Endothelial cell of umbilical vein (primary cell): ENCODE results near the gene TRIM65. TPM values are rescaled to one million over a fixed set of nuclear protein-coding genes. Genes with fewer than 3 reads are reported as not detected.

Source experiments
- BruUV-seq: library from RNA; stranded (reverse); fragments of 400-500 nt; replicated peaks from 2 replicates; lab custom pipeline; 2021; lab: Mats Ljungman, UMichigan
- CTCF ChIA-PET: fragments of 300-600, 350-600 bp; sonication (Branson Sonifier 250); formaldehyde crosslinking; loops from one replicate; lab custom pipeline; 2021; ENCODE audit warnings: antibody characterized with exemption, inconsistent platforms; lab: Charles Lee
- POLR2A ChIA-PET: fragments of 300-600, 350-600 bp; sonication (Branson Sonifier 250); formaldehyde crosslinking; loops from one replicate; lab custom pipeline; 2021; ENCODE audit warnings: antibody characterized with exemption, inconsistent platforms; lab: Charles Lee
- DNase-seq: peaks from one replicate; pipeline ENCODE4 v3.0.0-alpha.2; 2011; ENCODE audit warnings: low read depth, low spot score
- FAIRE-seq: peaks from 2 replicates; lab custom pipeline; 2011; peaks lifted over from hg19 to GRCh38; lab: Jason Lieb, UNC
- H2AFZ ChIP-seq: 2 replicates; pipeline ENCODE4 v1.6.0; 2012; ENCODE audit warnings: low read depth, low read length, control low read depth, inconsistent platforms
- H3K27ac ChIP-seq: 2 replicates; pipeline ENCODE4 v1.5.1; 2011; ENCODE audit warnings: low read depth, mild to moderate bottlenecking, control low read depth, low read length, moderate library complexity; ENCODE audit not compliant: insufficient read depth
- H3K27me3 ChIP-seq, 2 experiments: 2 replicates each; pipeline versions ENCODE4 v1.6.0 to v1.6.1; 2011; ENCODE audit warnings: low read length in 2 of 2, mixed read lengths in 1 of 2; ENCODE audit not compliant: control insufficient read depth in 2 of 2, insufficient read depth in 2 of 2
- H3K36me3 ChIP-seq, 2 experiments: 2 replicates in 1 of 2; 3 replicates in 1 of 2; pipeline ENCODE4 v1.5.1; 2011; ENCODE audit warnings: low read length in 2 of 2, mild to moderate bottlenecking in 1 of 2, moderate library complexity in 1 of 2; ENCODE audit not compliant: control insufficient read depth in 2 of 2, insufficient read depth in 2 of 2; ENCODE audit errors: extremely low read depth in 1 of 2
- H3K4me1 ChIP-seq: 3 replicates; pipeline ENCODE4 v1.5.1; 2011; ENCODE audit warnings: mild to moderate bottlenecking, low read length; ENCODE audit not compliant: control insufficient read depth, insufficient read depth; ENCODE audit errors: extremely low read depth
- H3K4me2 ChIP-seq: 2 replicates; pipeline ENCODE4 v1.6.1; 2011; ENCODE audit warnings: low read length, control low read depth, mixed read lengths; ENCODE audit not compliant: insufficient read depth
- H3K4me3 ChIP-seq, 3 experiments: fragments of 200-600 bp in 1 of 3; sonication (generic), shearing (Covaris generic) in 1 of 3; replicated peaks in 1 of 3; 2 replicates each; pipeline ENCODE4 v1.5.1; 2011 to 2016; ENCODE audit warnings: control low read depth in 3 of 3, low read length in 3 of 3, mild to moderate bottlenecking in 2 of 3, inconsistent platforms in 1 of 3, low read depth in 1 of 3, moderate library complexity in 1 of 3; ENCODE audit not compliant: insufficient read depth in 1 of 3
- H3K79me2 ChIP-seq: 2 replicates; pipeline ENCODE4 v1.6.0; 2012; ENCODE audit warnings: low read length, inconsistent platforms; ENCODE audit not compliant: control insufficient read depth, insufficient read depth
- H3K9ac ChIP-seq: replicated peaks from 2 replicates; pipeline ENCODE3; 2011; ENCODE audit warnings: low read length, control low read depth; ENCODE audit not compliant: insufficient read depth; ENCODE audit errors: extremely low read depth
- H3K9me1 ChIP-seq: replicated peaks from 3 replicates; pipeline ENCODE4 v1.6.0; 2011; ENCODE audit warnings: mild to moderate bottlenecking, low read length; ENCODE audit not compliant: control insufficient read depth, insufficient read depth; ENCODE audit errors: extremely low read depth
- H3K9me3 ChIP-seq: replicated peaks from 2 replicates; pipeline ENCODE4 v1.5.1; 2012; ENCODE audit warnings: low read length, inconsistent platforms; ENCODE audit not compliant: control insufficient read depth, insufficient read depth
- H4K20me1 ChIP-seq: replicated peaks from 2 replicates; pipeline ENCODE3; 2011; ENCODE audit warnings: mild to moderate bottlenecking, low read length; ENCODE audit not compliant: control insufficient read depth, insufficient read depth; ENCODE audit errors: extremely low read depth
- EZH2 ChIP-seq: IDR thresholded peaks from 2 replicates; pipeline ENCODE4 v1.6.1; 2012; ENCODE audit warnings: borderline replicate concordance, low read depth, mild to moderate bottlenecking, moderate library complexity, low read length, inconsistent platforms; ENCODE audit not compliant: severe bottlenecking
- FOS ChIP-seq: IDR thresholded peaks from 2 replicates; pipeline ENCODE4 v1.6.1; 2011; ENCODE audit warnings: mild to moderate bottlenecking, low read length, moderate library complexity, borderline replicate concordance; ENCODE audit not compliant: insufficient read depth
- GATA2 ChIP-seq: IDR thresholded peaks from 2 replicates; pipeline ENCODE4 v1.7.0; 2011; ENCODE audit warnings: low read depth, mild to moderate bottlenecking, moderate library complexity, mixed read lengths, low read length; ENCODE audit not compliant: insufficient read length, insufficient read depth
- JUN ChIP-seq: IDR thresholded peaks from 2 replicates; pipeline ENCODE4 v1.6.1; 2011; ENCODE audit warnings: borderline replicate concordance, low read depth; ENCODE audit not compliant: insufficient read length, insufficient read depth
- MYC ChIP-seq: IDR thresholded peaks from one replicate; pipeline ENCODE4 v1.6.1; 2011; ENCODE audit warnings: mild to moderate bottlenecking, low read depth, low read length
- POLR2A ChIP-seq: IDR thresholded peaks from 2 replicates; pipeline ENCODE4 v1.6.1; 2012; ENCODE audit warnings: low read depth, mild to moderate bottlenecking, control low read depth, low read length
- POLR2AphosphoS5 ChIP-seq: IDR thresholded peaks from 2 replicates; pipeline ENCODE4 v1.6.1; 2012; ENCODE audit warnings: low read depth, mild to moderate bottlenecking, control low read depth, low read length, moderate library complexity; ENCODE audit not compliant: insufficient read depth
- dilution Hi-C: fragments of 300-500 bp; cut with MboI; formaldehyde crosslinking; loops from one replicate; pipeline ENCODE4 v1.15.0; 2019; ENCODE audit warnings: low sequenced_read_pairs; ENCODE audit not compliant: extremely low pct_ligation_motif_present
- intact Hi-C: fragments of 100-400 bp; cut with micrococcal nuclease; formaldehyde crosslinking; loops from one replicate; pipeline ENCODE4 v1.10.0; 2022
- polyA plus RNA-seq, 4 experiments: library from polyadenylated mRNA; depleted of rRNA in 3 of 4; stranded (reverse) in 3 of 4; unstranded in 1 of 4; fragments of >200 nt; gene quantifications; 2 replicates each; pipeline versions ENCODE4 v1.2.1 to v1.2.3, GENCODE V29; 2011 to 2012; ENCODE audit warnings: missing spikeins in 1 of 4
- total RNA-seq: library from RNA; stranded (reverse); gene quantifications from 2 replicates; pipeline ENCODE4 v1.2.3, GENCODE V29; 2021
- TF ChIP-seq, protein P1 (sequence below), 2 donors: IDR thresholded peaks; 1 replicate in 1 of 2; 2 replicates in 1 of 2; pipeline ENCODE4 v1.5.1; 2011; ENCODE audit warnings: low read length in 2 of 2, mild to moderate bottlenecking in 2 of 2, moderate library complexity in 2 of 2, control low read depth in 1 of 2, inconsistent platforms in 1 of 2, low read depth in 1 of 2; ENCODE audit not compliant: insufficient read depth in 1 of 2; ENCODE audit errors: extremely low read depth in 1 of 2
- TF ChIP-seq, protein P2 (sequence below): IDR thresholded peaks from 2 replicates; pipeline ENCODE4 v1.6.1; 2011; ENCODE audit not compliant: insufficient read depth, insufficient read length

Gene TRIM65
- total and polyA plus RNA-seq, 2 donors (not counting 3 experiments of a cell fraction or from before 2014, with no cell fraction given), result 19.3 to 33.5 TPM

DNA sequence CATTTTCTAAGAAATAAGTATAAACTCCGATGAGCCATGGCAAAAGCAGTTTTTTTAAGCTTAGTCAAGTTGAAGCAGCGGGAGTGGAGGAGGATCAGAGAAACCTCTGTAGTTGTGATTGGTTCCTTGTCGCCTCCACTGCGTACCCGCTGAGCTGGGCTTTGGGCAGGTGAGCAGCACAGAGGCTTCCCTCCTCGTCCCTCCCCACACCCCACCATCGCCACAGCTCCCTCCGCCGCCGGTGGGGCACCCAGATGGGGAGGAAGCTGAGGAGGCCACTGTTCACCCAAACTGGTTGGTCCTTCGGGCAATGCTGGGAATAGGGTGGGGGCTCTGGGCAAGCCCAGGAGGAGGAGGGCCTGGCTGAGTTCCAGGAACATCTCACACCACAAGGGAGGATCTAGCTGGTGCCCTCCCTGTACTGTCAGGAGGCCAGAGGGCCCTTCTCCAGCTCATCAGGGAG is 13.1 kb upstream of the TRIM65 start:
- TF ChIP-seq, protein P1, sequence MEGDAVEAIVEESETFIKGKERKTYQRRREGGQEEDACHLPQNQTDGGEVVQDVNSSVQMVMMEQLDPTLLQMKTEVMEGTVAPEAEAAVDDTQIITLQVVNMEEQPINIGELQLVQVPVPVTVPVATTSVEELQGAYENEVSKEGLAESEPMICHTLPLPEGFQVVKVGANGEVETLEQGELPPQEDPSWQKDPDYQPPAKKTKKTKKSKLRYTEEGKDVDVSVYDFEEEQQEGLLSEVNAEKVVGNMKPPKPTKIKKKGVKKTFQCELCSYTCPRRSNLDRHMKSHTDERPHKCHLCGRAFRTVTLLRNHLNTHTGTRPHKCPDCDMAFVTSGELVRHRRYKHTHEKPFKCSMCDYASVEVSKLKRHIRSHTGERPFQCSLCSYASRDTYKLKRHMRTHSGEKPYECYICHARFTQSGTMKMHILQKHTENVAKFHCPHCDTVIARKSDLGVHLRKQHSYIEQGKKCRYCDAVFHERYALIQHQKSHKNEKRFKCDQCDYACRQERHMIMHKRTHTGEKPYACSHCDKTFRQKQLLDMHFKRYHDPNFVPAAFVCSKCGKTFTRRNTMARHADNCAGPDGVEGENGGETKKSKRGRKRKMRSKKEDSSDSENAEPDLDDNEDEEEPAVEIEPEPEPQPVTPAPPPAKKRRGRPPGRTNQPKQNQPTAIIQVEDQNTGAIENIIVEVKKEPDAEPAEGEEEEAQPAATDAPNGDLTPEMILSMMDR (IDR thresholded peaks at IDR 0.05; ENCODE audit: extremely low read depth in 1 of 2, insufficient read depth in 1 of 2, low read depth in 1 of 2, low read length in 2 of 2), result no peak
- TF ChIP-seq FOS (no peak), POLR2A (no peak), JUN (no peak), MYC (no peak), GATA2 (no peak), POLR2AphosphoS5 (no peak), EZH2 (no peak)
- TF ChIP-seq, protein P2, sequence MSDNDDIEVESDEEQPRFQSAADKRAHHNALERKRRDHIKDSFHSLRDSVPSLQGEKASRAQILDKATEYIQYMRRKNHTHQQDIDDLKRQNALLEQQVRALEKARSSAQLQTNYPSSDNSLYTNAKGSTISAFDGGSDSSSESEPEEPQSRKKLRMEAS, result no peak
- Histone ChIP-seq H3K9me3 (no peaks in the 10 kb centered on the region), H3K4me1 (no peaks in the 10 kb centered on the region), H3K27ac (no peak overlapping the region), H3K27me3 (no peaks in the 10 kb centered on the region), H3K4me2 (no peak overlapping the region), H3K9me1 (no peaks in the 10 kb centered on the region), H3K9ac (no peak overlapping the region), H2AFZ (no peak overlapping the region), H3K79me2 (no peaks in the 10 kb centered on the region), H4K20me1 (no peaks in the 10 kb centered on the region), H3K4me3 (no peak overlapping the region), H3K36me3 (no peaks in the 10 kb centered on the region)
- ChIA-PET POLR2A (no interaction called here), CTCF (interaction anchor here (0.8 to 1.5 kb wide), 4 partner anchors 33 to 104 kb away, joined by 3 to 4 read pairs (median 3); no protein-coding TSS in a partner anchor)
- intact Hi-C loops (no loop called here), dilution Hi-C loops (no loop called here)
- BruUV-seq, result no TSS peak
- no peak for DNase-seq
- FAIRE-seq, result no peak
